Activated T-helper 2 cell treated with anti-CD3 and anti-CD28 coated beads, Interferon-gamma antibody, Interleukin-2, Interleukin-4, amounts not matched to agents 10 μg/mL and 5 μg/mL and 100 μg/mL, durations not matched to agents 14 hours and 24 hours and 36 hours (primary cell): ENCODE results near the gene ODC1. TPM values are rescaled to one million over a fixed set of nuclear protein-coding genes. Genes with fewer than 3 reads are reported as not detected.

Source experiments
- DNase-seq: peaks from one replicate; pipeline ENCODE4 v3.0.0; 2021; ENCODE audit warnings: low spot score
- H3K27ac Mint-ChIP-seq: one replicate; pipeline ENCODE4 v1.8.0; 2021; ENCODE audit warnings: mixed read lengths
- H3K27me3 Mint-ChIP-seq: one replicate; pipeline ENCODE4 v1.8.0; 2021; ENCODE audit warnings: low read depth, mixed read lengths
- H3K36me3 Mint-ChIP-seq: one replicate; pipeline ENCODE4 v1.8.0; 2021; ENCODE audit warnings: low read depth, mixed read lengths
- H3K4me1 Mint-ChIP-seq: one replicate; pipeline ENCODE4 v1.8.0; 2021; ENCODE audit warnings: low read depth, mixed read lengths
- H3K4me3 Mint-ChIP-seq: one replicate; pipeline ENCODE4 v1.8.0; 2021; ENCODE audit warnings: low read depth, mild to moderate bottlenecking, moderate library complexity, mixed read lengths
- H3K9me3 Mint-ChIP-seq: one replicate; pipeline ENCODE4 v1.8.0; 2021; ENCODE audit warnings: mixed read lengths
- intact Hi-C: fragments of 100-400 bp; cut with micrococcal nuclease; formaldehyde crosslinking; loops from one replicate; pipeline ENCODE4 v1.15.1; 2023
- total RNA-seq: library from RNA; stranded (reverse); gene quantifications from 2 replicates; pipeline ENCODE4 v1.2.3, GENCODE V29; 2022

Gene ODC1
- total RNA-seq, 1 donor from 2014 or later: 161 TPM

DNA sequence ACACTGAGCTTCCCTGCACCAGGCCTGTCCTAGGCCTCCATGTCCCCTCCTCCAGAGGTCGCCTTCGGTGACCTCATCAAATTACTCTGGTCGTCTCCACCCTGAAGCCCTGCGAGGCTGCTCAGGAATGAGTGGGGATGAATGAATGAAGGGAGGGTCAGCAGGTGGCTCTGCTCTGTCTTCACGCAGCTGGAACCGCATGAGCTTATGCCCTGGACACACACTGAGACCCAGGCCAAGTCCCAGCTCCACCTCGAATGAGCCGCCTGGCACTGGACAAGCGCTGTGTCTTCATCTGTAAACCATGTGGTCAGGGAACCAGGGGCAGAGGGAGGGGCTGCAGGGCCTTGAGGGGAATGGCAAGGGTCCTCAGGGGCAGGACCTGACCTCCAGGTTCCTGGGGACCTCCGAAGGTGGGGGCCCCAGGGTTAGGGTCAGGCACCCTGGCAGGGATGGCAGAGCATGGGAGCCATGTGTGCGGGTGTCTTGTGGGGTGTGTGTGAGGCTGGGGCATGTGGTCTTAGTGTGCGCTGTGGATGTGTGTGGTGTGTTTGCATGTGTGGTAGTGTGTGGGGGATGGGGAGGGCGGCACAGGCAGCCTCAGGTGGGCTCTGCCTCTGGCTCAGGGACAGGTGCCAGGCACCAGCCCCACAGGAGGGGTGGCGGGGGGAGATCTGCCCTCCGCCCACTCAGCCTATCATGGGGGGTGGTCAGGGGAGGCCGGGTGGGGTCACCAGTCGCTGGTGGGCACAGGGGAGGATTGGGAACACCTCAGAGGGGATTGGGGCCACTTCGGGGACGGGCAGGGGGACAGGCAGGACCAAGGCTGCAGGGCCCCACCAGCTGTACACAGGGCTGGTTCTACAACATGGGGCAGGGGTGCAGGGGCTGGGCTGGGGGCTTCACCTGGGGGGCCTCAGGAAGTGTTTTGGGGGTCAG, 13.9 kb downstream of the ODC1 start:
- H3K27me3 Mint-ChIP-seq: no peaks in the 10 kb centered on the region
- DNase-seq: no peak
- H3K4me3 Mint-ChIP-seq: no peak overlapping the region
- peaks cover 3% of the 10 kb centered on the region for H3K36me3 Mint-ChIP-seq
- peaks cover 10% of the 10 kb centered on the region for H3K4me1 Mint-ChIP-seq
- no peak overlapping the region for H3K27ac Mint-ChIP-seq
- H3K9me3 Mint-ChIP-seq: no peaks in the 10 kb centered on the region
- intact Hi-C loops: loop anchor here (5.0 kb wide), 1 partner anchor 292 kb away; no protein-coding TSS in a partner anchor

DNA sequence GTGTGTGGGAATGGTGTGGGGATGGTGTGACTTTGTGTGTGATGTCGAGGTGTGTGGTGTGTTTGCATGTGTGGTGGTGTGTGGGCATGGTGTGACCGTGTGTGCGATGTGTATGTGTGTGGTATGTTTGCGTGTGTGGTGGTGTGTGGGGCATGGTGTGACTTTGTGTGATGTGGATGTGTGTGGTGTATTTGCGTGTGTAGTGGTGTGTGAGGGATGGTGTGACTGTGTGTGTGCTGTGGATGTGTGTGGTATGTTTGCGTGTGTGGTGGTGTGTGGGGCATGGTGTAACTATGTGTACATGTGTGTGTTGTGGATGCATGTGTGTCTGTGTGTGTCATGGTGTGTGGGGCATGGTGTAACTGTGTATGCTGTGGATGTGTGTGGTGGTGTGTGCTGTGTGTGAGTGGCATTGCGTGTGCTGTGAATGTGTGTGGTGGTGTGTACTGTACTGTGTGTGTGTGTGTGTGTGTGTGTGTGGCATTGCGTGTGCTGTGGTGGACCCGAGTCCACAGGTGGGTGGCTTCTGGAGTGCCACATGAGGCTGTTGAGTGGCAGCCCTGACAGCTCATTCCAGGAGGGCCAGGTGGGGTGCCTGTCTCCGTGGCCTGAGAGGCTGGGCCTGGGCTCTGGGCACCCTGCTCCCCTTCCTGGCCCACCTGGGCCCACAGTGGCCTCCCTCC, 14.7 kb downstream of the ODC1 start:
- peaks cover 10% of the 10 kb centered on the region for H3K4me1 Mint-ChIP-seq
- H3K36me3 Mint-ChIP-seq: no peaks in the 10 kb centered on the region
- H3K9me3 Mint-ChIP-seq: no peaks in the 10 kb centered on the region
- peak overlapping the region; percentile 19 for H3K4me3 Mint-ChIP-seq
- no peaks in the 10 kb centered on the region for H3K27me3 Mint-ChIP-seq
- no peak for DNase-seq
- intact Hi-C loops: loop anchor here (5.0 kb wide), 1 partner anchor 291 kb away; no protein-coding TSS in a partner anchor
- no peak overlapping the region for H3K27ac Mint-ChIP-seq

DNA sequence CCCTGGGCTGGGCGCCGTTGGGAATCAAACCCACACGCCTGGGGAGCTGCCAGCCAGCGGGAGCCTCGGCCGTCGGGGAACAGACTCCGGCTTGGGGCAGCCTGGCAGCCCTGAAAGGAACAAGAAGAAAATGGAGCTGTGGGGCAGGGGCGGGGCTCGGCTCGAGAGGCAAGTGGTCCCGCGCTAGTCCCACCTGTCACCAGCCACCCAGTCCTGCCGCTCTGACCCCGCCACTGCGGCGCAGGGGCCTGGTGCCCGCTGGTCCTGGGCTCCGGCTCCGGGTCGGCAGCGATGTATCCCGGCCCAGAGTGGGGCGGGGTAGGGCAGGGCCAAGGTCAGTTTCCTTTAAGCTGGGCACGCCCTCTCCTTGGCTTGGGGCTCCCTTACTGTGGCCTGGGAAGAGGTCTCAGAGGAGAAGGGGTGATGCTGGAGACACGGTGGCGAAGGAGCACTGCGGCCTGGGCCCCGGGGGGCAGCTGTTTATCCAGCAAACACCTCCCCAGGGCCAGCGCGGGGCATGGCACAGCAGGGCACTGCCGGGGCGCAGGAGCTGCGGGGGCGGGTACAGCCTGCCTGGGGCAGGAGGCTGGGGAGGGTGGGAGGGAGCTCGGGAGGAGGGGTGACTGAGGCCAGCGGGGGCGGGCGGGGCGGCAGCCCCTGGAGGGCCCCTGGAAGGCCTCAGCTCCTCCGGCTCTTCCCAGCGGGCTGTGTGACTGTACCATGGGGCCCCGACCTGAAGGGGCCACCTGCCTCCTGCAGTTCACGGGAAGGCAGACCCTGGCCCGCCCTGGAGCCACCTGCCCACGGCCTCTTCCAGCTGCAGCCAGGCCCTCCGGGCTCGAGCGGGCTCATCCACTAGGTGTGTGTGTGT, 15.6 kb downstream of the ODC1 start:
- Mint-ChIP-seq H3K4me1 (peaks cover 10% of the 10 kb centered on the region), H3K27me3 (no peaks in the 10 kb centered on the region)
- intact Hi-C loops: loop anchor here (5.0 kb wide), 1 partner anchor 290 kb away; no protein-coding TSS in a partner anchor

DNA sequence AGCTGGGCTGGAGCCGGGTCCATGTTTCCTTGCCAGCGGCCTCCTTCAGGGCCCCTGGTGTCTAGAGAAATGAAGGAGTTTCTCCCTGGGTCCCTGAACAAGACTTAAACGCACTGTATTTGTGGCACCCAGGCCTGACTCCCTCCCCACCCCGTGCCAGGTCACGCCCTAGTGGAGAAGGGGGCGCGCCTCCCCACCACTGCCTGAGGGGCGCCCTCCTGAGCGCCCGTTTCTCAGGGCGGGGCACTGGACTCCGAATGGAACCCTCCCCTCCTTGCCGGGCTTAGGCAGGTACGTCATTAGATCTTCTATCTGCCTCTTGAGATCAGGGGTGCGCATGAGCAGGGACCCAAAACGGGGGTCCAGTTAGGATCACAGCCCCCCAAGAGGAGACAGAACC, 16.3 kb downstream of the ODC1 start:
- peaks cover 10% of the 10 kb centered on the region for H3K4me1 Mint-ChIP-seq
- no peaks in the 10 kb centered on the region for H3K9me3 Mint-ChIP-seq
- H3K36me3 Mint-ChIP-seq: peaks cover 2% of the 10 kb centered on the region
- no peak overlapping the region for H3K27ac Mint-ChIP-seq
- intact Hi-C loops: loop anchor here (5.0 kb wide), 1 partner anchor 289 kb away; no protein-coding TSS in a partner anchor
- peak overlapping the region; percentile 78 for H3K4me3 Mint-ChIP-seq
- H3K27me3 Mint-ChIP-seq: no peaks in the 10 kb centered on the region
- DNase-seq: no peak

More for the DNA sequence above, 15.6 kb downstream of the ODC1 start:
- Mint-ChIP-seq H3K27ac (no peak overlapping the region), H3K4me3 (peak overlapping the region; percentile 78), H3K36me3 (no peaks in the 10 kb centered on the region), H3K9me3 (no peaks in the 10 kb centered on the region)
- DNase-seq: no peak

DNA sequence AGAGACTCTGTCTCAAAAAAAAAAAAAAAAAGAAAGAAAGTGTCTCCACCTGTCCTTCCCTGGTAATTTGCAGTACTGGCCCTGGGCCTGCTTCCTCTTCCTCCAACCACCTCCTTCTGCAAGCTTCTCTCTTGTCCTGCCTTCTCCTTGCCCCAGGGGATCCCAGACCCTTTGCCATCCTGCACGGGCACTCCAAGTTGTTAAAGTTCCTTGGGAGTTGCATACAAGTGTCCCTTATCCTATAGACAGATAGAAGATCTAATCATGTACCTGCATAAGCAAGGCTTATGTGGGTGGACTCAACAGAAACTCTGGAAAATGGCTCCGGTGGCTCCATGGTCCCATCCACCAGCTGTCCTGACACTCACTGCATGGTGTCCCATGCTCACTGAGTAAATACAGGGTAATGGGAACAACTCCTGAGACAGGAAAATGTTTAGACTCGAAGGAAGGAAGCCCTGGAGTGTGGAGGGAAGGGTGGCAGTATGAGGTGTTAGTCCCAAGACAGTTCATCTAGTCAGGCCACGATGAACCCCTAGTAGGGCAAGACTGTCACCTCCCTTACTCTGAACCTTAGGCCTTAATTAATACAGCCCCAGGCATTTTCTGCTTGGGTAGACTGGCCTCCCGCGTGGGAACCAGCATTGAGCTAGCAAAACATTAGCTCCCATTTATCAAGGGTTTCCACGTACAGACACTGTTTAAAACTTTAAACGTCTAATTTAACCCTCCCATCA, 17.1 kb downstream of the ODC1 start:
- Mint-ChIP-seq H3K4me1 (peaks cover 10% of the 10 kb centered on the region), H3K4me3 (peak overlapping the region; percentile 27), H3K27me3 (no peaks in the 10 kb centered on the region), H3K36me3 (peaks cover 2% of the 10 kb centered on the region), H3K9me3 (no peaks in the 10 kb centered on the region), H3K27ac (no peak overlapping the region)
- no peak for DNase-seq
- intact Hi-C loops: loop anchor here (5.0 kb wide), 1 partner anchor 289 kb away; no protein-coding TSS in a partner anchor

DNA sequence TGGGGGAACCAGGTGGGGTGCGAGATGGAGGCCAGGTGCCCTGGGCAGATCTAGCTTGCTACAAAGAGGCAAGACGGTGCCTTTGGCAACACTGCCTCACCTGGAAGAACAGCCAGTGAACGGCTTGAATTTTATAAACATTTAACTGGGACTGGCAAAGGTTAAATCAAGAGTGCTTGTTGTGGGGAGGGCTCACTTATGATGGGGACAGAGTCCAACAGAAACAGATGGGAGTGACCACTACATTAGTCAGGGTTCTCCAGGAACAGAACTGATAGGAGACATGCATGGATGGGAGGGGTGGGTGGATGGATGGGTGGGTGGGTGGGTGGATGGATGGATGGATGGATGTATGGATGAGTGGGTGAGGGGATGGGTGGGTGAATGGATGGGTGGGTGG, 19.2 kb downstream of the ODC1 start:
- H3K27ac Mint-ChIP-seq: no peak overlapping the region

DNA sequence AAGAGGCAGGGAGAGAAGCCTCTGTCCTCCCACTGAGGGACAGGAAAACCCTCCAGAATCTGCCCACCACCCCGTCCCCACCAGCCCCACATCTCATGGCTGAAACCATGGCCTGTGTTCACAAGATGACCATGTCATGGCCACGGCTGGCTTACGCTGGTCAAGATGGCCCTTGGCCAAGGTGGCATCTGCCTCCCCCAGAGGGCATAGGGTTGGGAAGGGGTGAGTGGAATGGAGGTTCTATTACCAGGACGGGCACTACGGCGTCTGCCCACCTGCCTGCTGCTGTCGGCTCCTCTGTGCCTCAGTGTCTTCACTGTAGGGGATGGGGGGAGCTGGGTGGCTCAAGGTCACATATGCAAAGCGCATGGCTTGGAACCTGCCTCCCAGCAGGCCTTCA, 19.8 kb downstream of the ODC1 start:
- H3K4me3 Mint-ChIP-seq: no peak overlapping the region
- H3K9me3 Mint-ChIP-seq: no peaks in the 10 kb centered on the region
- DNase-seq: no peak
- peaks cover 7% of the 10 kb centered on the region for H3K4me1 Mint-ChIP-seq
- H3K27ac Mint-ChIP-seq: no peak overlapping the region
- intact Hi-C loops: no loop called here
- peaks cover 2% of the 10 kb centered on the region for H3K36me3 Mint-ChIP-seq
- no peaks in the 10 kb centered on the region for H3K27me3 Mint-ChIP-seq

More for the DNA sequence above, 19.2 kb downstream of the ODC1 start:
- no peaks in the 10 kb centered on the region for H3K9me3 Mint-ChIP-seq
- no peaks in the 10 kb centered on the region for H3K27me3 Mint-ChIP-seq
- intact Hi-C loops: no loop called here
- H3K36me3 Mint-ChIP-seq: peaks cover 2% of the 10 kb centered on the region
- H3K4me1 Mint-ChIP-seq: peaks cover 8% of the 10 kb centered on the region
- no peak overlapping the region for H3K4me3 Mint-ChIP-seq
- no peak for DNase-seq

DNA sequence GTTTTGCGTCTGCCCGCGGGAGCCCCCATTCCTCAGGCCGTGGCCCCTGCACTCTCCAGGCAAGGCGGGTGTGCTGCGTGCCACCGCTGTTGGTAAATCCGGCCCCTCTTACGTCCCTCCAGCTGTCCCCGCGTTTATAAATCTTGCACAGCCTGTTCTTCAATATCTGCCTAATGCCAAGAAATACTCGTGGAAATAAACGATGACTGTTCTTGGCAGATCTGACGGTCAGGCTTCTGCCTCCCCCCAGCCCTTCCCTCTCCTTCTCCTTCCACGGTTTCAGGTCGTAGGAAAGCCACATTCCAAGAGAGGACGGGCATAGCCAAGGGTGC, 20.5 kb downstream of the ODC1 start:
- intact Hi-C loops: no loop called here
- Mint-ChIP-seq H3K27me3 (no peaks in the 10 kb centered on the region), H3K27ac (no peak overlapping the region), H3K4me3 (no peak overlapping the region), H3K36me3 (peaks cover 2% of the 10 kb centered on the region), H3K9me3 (no peaks in the 10 kb centered on the region), H3K4me1 (peaks cover 3% of the 10 kb centered on the region)
- DNase-seq: no peak

DNA sequence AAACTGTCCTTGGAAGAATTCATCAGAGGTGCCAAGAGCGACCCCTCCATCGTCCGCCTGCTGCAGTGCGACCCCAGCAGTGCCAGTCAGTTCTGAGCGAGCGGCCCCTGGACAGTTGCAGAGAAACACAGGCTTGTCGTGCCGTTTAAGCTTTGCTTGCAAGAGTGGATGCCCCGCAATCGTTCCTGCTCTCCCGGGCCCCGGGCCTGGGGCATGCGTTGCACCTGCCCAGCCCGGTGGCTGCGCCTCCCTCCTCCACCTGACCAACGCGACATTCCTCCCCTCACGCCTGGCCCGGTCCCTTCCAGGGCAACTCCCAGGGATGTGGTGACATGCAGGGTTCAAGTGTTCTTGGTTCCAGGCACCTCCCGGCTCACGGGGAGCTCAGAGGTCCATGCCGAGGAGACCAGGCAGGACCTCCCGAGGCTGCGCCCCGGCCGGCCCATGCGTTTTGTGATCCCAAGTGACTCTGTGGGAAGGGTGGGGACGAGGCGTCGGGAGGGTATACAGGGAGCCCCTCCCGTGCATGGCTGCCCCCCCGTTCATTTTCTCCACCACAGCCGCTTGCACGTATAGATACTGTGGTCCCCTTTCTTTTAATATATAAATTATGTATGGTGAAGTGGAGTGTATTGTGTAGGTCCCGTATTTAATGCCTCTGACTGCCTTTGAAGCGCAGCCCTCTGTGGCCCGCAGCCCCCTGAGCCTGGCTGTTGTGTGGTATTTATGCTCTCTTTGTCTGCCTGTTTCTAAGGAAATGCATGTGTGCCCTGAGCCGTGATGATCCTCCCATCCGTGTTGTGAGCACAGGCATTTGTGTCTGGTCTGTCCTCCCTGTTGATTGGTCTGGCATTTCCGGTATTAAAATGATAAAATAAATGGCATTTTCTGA, 21.2 kb downstream of the ODC1 start:
- Mint-ChIP-seq H3K9me3 (no peaks in the 10 kb centered on the region), H3K36me3 (peaks cover 7% of the 10 kb centered on the region), H3K4me3 (no peak overlapping the region), H3K4me1 (peaks cover 3% of the 10 kb centered on the region), H3K27ac (no peak overlapping the region), H3K27me3 (no peaks in the 10 kb centered on the region)
- intact Hi-C loops: no loop called here
- no peak for DNase-seq

DNA sequence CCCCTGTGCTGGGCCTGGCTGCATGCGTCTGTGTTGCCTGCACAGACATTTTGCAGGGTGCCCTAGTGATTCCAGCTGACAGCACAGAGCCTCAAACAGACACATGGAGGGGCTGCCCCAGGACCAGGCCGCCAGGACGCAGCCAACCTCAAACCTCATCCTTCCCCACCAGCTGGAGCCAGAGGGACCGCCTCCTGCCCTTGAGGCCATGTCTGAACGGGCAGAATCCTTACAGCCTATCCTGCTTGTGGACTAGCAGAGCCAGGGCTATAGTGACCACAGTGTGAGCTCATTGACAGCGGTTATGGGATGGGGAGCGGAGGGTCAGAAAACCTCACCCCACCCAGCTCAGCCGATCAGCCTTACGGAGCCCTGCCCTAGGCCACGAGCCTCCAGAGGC, 22.4 kb downstream of the ODC1 start:
- intact Hi-C loops: no loop called here
- Mint-ChIP-seq H3K4me3 (no peak overlapping the region), H3K36me3 (peaks cover 13% of the 10 kb centered on the region), H3K27me3 (no peaks in the 10 kb centered on the region), H3K4me1 (no peaks in the 10 kb centered on the region), H3K9me3 (no peaks in the 10 kb centered on the region), H3K27ac (no peak overlapping the region)
- no peak for DNase-seq

DNA sequence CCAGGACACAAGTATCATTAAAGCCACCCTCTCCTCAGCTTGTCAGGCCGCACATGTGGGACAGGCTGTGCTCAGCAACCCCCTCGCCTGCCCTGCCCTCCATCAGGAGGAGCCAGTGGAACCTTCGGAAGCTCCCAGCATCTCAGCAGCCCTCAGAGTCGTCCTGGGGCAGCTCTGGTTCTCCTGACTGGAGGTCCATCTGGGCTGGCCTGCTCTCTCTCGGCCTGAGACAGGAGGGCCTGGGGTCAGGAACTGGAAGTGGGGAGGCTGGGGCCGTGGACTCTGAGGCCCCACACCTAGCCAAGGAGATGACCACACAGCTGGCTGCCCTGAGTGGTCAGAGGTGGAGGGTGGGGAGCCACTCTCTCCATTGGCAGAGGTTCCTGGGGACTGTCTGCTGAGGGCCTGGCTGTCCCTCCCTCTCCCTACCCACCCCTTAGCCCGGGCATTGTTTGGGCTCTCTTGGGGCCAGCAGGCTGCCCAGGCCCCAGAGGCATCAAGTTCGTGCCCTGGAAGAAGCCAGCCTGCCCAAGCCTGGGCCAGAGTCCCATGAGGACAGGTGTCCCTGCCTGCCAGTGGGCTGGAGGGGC, 23.1 kb downstream of the ODC1 start:
- no peak for DNase-seq
- no peak overlapping the region for H3K27ac Mint-ChIP-seq
- H3K4me3 Mint-ChIP-seq: no peak overlapping the region
- H3K4me1 Mint-ChIP-seq: no peaks in the 10 kb centered on the region
- no peaks in the 10 kb centered on the region for H3K9me3 Mint-ChIP-seq
- peaks cover 17% of the 10 kb centered on the region for H3K36me3 Mint-ChIP-seq
- intact Hi-C loops: no loop called here
- H3K27me3 Mint-ChIP-seq: no peaks in the 10 kb centered on the region
